NCI-H524 treated with DMSO at 0.1 percent for 48 hours (cell line): Measurements from ENCODE around the gene TXLNB.
"Not testable (repeated sequence)": the region's sequence is repeated elsewhere in the genome, so short reads cannot be mapped to it uniquely, and the experiment has no call there.

Source experiments
- DNase-seq: peaks from one replicate; lab custom pipeline; 2025; lab: John Stamatoyannopoulos, UW

TXLNB gene

GRCh38 chr6:139311831-139312230, 20.0 kb upstream of the TXLNB start:
- no peak for DNase-seq

GRCh38 chr6:139308936-139309603, 17.3 kb upstream of the TXLNB start:
- DNase-seq, result no peak

GRCh38 chr6:139308286-139308916, 16.6 kb upstream of the TXLNB start:
- DNase-seq, result no peak

GRCh38 chr6:139306291-139306981, 14.6 kb upstream of the TXLNB start:
- no peak for DNase-seq

- DNase-seq, result no peak
These were observed 11.4 kb upstream of the TXLNB start for GRCh38 chr6:139303185-139303584.

GRCh38 chr6:139297921-139298320, 6.1 kb upstream of the TXLNB start:
- DNase-seq, result no peak

- no peak for DNase-seq
These were observed 5.1 kb upstream of the TXLNB start for GRCh38 chr6:139296927-139297326.

- DNase-seq, result no peak
These were observed 4.1 kb upstream of the TXLNB start for GRCh38 chr6:139295901-139296300.

- DNase-seq, result no peak
These were observed 2.3 kb upstream of the TXLNB start for GRCh38 chr6:139294090-139294489.

GRCh38 chr6:139293230-139293629, 1.4 kb upstream of the TXLNB start:
- not testable (repeated sequence) for DNase-seq

GRCh38 chr6:139290787-139291311, 949 bp downstream of the TXLNB start:
- no peak for DNase-seq

- no peak for DNase-seq
These were observed 2.6 kb downstream of the TXLNB start for GRCh38 chr6:139289233-139289632.

- DNase-seq, result no peak
These were observed 3.2 kb downstream of the TXLNB start for GRCh38 chr6:139288496-139289040.

GRCh38 chr6:139287868-139288267, 3.9 kb downstream of the TXLNB start:
- no peak for DNase-seq

GRCh38 chr6:139286438-139286837, 5.4 kb downstream of the TXLNB start:
- not testable (repeated sequence) for DNase-seq

GRCh38 chr6:139285590-139285989, 6.2 kb downstream of the TXLNB start:
- DNase-seq, result no peak

GRCh38 chr6:139284789-139285188, 7.0 kb downstream of the TXLNB start:
- DNase-seq, result no peak

- DNase-seq, result no peak
These were observed 9.1 kb downstream of the TXLNB start for GRCh38 chr6:139282684-139283083.

GRCh38 chr6:139278190-139278589, 13.6 kb downstream of the TXLNB start:
- DNase-seq, result no peak

- DNase-seq, result no peak
These were observed 14.2 kb downstream of the TXLNB start for GRCh38 chr6:139277587-139277986.

GRCh38 chr6:139277161-139277560, 14.6 kb downstream of the TXLNB start:
- no peak for DNase-seq

- no peak for DNase-seq
These were observed 16.3 kb downstream of the TXLNB start for GRCh38 chr6:139275279-139276055.
